Hepatocyte (in vitro differentiated cells): Measurements from ENCODE around the gene ACYP2.

ENCODE experiments used
- EZH2 ChIP-seq: fragments of 200-600 bp; sonication (generic); IDR thresholded peaks from 2 replicates; pipeline ENCODE4 v1.6.1; 2016; ENCODE audit warnings: antibody characterized with exemption, mild to moderate bottlenecking, borderline replicate concordance
- EZH2phosphoT487 ChIP-seq: fragments of 200-600 bp; sonication (generic); IDR thresholded peaks from one replicate; pipeline ENCODE4 v1.6.1; 2018; ENCODE audit warnings: antibody characterized with exemption, mild to moderate bottlenecking, low read depth, moderate library complexity; ENCODE audit not compliant: unreplicated experiment, severe bottlenecking
- TF ChIP-seq, protein P1 (sequence below): fragments of 200-600 bp; sonication (generic); IDR thresholded peaks from 2 replicates; pipeline ENCODE4 v1.5.1; 2016; ENCODE audit warnings: antibody characterized with exemption, mild to moderate bottlenecking; ENCODE audit not compliant: poor library complexity

- no peak for TF ChIP-seq EZH2
- TF ChIP-seq, protein P1, sequence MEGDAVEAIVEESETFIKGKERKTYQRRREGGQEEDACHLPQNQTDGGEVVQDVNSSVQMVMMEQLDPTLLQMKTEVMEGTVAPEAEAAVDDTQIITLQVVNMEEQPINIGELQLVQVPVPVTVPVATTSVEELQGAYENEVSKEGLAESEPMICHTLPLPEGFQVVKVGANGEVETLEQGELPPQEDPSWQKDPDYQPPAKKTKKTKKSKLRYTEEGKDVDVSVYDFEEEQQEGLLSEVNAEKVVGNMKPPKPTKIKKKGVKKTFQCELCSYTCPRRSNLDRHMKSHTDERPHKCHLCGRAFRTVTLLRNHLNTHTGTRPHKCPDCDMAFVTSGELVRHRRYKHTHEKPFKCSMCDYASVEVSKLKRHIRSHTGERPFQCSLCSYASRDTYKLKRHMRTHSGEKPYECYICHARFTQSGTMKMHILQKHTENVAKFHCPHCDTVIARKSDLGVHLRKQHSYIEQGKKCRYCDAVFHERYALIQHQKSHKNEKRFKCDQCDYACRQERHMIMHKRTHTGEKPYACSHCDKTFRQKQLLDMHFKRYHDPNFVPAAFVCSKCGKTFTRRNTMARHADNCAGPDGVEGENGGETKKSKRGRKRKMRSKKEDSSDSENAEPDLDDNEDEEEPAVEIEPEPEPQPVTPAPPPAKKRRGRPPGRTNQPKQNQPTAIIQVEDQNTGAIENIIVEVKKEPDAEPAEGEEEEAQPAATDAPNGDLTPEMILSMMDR = no peak
- TF ChIP-seq EZH2phosphoT487 = no peak
These were observed 79.6 kb downstream of the ACYP2 start for GRCh38 chr2:54194761-54195750.
